Sigmoid colon (tissue), 4 donors: ENCODE data around the gene SETBP1.

Experiments used
- CTCF ChIP-seq, 4 experiments: fragments of 450-650 bp in 3 of 4; fragments of 200-600 bp in 1 of 4; IDR thresholded peaks; one replicate each; pipeline ENCODE4 v1.5.1; 2016 to 2019; ENCODE audit warnings: antibody characterized with exemption in 4 of 4, mild to moderate bottlenecking in 3 of 4, moderate library complexity in 2 of 4
- EP300 ChIP-seq, 4 donors: sonication (generic); formaldehyde crosslinking; IDR thresholded peaks; one replicate each; pipeline ENCODE4 v1.6.1; 2017; ENCODE audit warnings: antibody characterized with exemption in 4 of 4
- POLR2A ChIP-seq, 2 donors: fragments of 450-650 bp; IDR thresholded peaks; one replicate each; pipeline ENCODE4 v1.6.1; 2016; ENCODE audit warnings: antibody characterized with exemption in 2 of 2, mild to moderate bottlenecking in 2 of 2, moderate library complexity in 2 of 2

DNA sequence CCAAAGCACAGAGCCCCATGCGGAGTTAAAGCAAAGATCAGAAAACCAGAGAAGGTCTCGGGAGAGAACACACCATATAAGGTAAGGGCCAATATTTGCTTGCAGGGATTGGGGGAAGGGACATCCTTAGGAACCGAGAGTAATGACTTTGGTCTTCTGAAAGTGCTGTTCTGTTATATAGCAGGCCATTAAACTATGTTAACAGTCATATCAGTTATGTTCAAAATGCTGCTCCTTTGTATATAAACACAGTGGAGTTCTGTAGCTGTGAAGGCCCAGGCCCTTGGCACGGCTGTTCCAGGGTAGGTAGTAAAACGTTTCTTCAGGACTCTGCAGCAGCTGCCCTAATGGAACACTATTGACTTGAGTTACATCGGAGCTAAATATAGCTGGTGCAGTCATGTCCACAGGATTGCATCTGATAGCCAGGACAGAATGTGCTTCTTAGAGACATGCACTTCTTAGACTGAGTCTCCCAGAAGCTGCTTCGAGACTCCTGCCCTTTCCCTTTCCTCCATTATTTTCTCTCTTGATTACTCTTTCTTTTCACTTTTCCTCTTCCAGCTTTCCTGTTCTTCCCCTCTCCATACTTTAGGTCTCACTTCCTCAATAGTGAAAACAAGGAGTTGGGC, 122.4 kb downstream of the SETBP1 start:
- peak; percentile 92 to 99 (median 96) for TF ChIP-seq EP300 (IDR thresholded peaks at IDR 0.05)
- TF ChIP-seq CTCF (IDR thresholded peaks at IDR 0.05): no peak
- peak; percentile 14 to 27 for TF ChIP-seq POLR2A (IDR thresholded peaks at IDR 0.05)
